ENCODE measurements around the gene MYO1H.
A peak's percentile ranks its signal among the peaks of the same experiment; 100 is the strongest.

Gene MYO1H

GRCh38 chr12:109477185-109477962 lies 129.7 kb downstream of the MYO1H start, which contains the start of the genes KCTD10 and UBE3B (continued):
- peak; percentile 60; the same call in 1 of the 2 replicates for TF ChIP-seq CTCF (tag by site-specific recombination; IDR thresholded peaks at IDR 0.05)
- peak; percentile 90 for TF ChIP-seq KLF1 (tag by site-specific recombination; IDR thresholded peaks at IDR 0.05)
- TF ChIP-seq ZNF146 (tag by site-specific recombination; IDR thresholded peaks at IDR 0.05), result peak; percentile 82
- peak; percentile 100 for TF ChIP-seq ZNF501 (tag by site-specific recombination; IDR thresholded peaks at IDR 0.05)
- TF ChIP-seq OSR2 (tag by site-specific recombination; IDR thresholded peaks at IDR 0.05), result peak; percentile 31; the same call in 1 of the 2 replicates
- no peak for TF ChIP-seq GLI2 (tag by site-specific recombination; IDR thresholded peaks at IDR 0.05; ENCODE audit: borderline replicate concordance, low read depth)
- TF ChIP-seq ZNF416 (tag by site-specific recombination; IDR thresholded peaks at IDR 0.05), result no peak
- TF ChIP-seq MEIS1 (CRISPR knock-in tag; IDR thresholded peaks at IDR 0.05; ENCODE audit: borderline replicate concordance), result no peak
- no peak for TF ChIP-seq ZBTB44 (tag by site-specific recombination; IDR thresholded peaks at IDR 0.05)
- TF ChIP-seq ZNF423 (tag by site-specific recombination; IDR thresholded peaks at IDR 0.05), result no peak
- TF ChIP-seq ZNF433 (tag by site-specific recombination; IDR thresholded peaks at IDR 0.05; ENCODE audit: low read depth), result no peak
- TF ChIP-seq ZNF114 (tag by site-specific recombination; IDR thresholded peaks at IDR 0.05), result no peak
- no peak for TF ChIP-seq ZNF510 (tag by site-specific recombination; IDR thresholded peaks at IDR 0.05; ENCODE audit: insufficient replicate concordance)
- TF ChIP-seq ZBTB48 (tag by site-specific recombination; IDR thresholded peaks at IDR 0.05), result peak; percentile 98
- TF ChIP-seq ZNF266 (tag by site-specific recombination; IDR thresholded peaks at IDR 0.05; ENCODE audit: low read depth), result no peak
- peak; percentile 92 for TF ChIP-seq ZNF629 (tag by site-specific recombination; IDR thresholded peaks at IDR 0.05)
- TF ChIP-seq ZNF223 (tag by site-specific recombination; IDR thresholded peaks at IDR 0.05), result no peak; the same call in 1 of the 2 replicates
- TF ChIP-seq ZNF280D (tag by site-specific recombination; IDR thresholded peaks at IDR 0.05), result peak; percentile 72; the same call in 1 of the 2 replicates
- TF ChIP-seq ZNF211 (tag by site-specific recombination; IDR thresholded peaks at IDR 0.05; ENCODE audit: low read depth), result no peak
- TF ChIP-seq ZNF121 (tag by site-specific recombination; IDR thresholded peaks at IDR 0.05), result 0 out of 2 replicates have a peak, but pooled peaks have one; percentile 44
- TF ChIP-seq ZBTB10 (tag by site-specific recombination; IDR thresholded peaks at IDR 0.05), result peak; percentile 75
- peak; percentile 97 for TF ChIP-seq SP7 (tag by site-specific recombination; IDR thresholded peaks at IDR 0.05)
- TF ChIP-seq ZBTB17 (tag by site-specific recombination; IDR thresholded peaks at IDR 0.05), result peak; percentile 96
- no peak for TF ChIP-seq ZNF350 (tag by site-specific recombination; IDR thresholded peaks at IDR 0.05)
- peak; percentile 93 for TF ChIP-seq KLF9 (tag by site-specific recombination; IDR thresholded peaks at IDR 0.05; ENCODE audit: low read depth)
- TF ChIP-seq ZNF24 (tag by site-specific recombination; IDR thresholded peaks at IDR 0.05), result peak; percentile 94
- TF ChIP-seq HOXA7 (CRISPR knock-in tag; IDR thresholded peaks at IDR 0.05; ENCODE audit: borderline replicate concordance), result no peak
- TF ChIP-seq ZNF560 (tag by site-specific recombination; IDR thresholded peaks at IDR 0.05; ENCODE audit: borderline replicate concordance), result no peak
